IPS-15b (cell line): ENCODE results near the gene RO60.

ENCODE experiments used
- H3K27me3 ChIP-seq: one replicate; pipeline ENCODE4 v1.6.1; 2013; ENCODE audit warnings: low read length; ENCODE audit not compliant: control insufficient read depth, insufficient read depth
- H3K36me3 ChIP-seq: one replicate; pipeline ENCODE4 v1.6.1; 2013; ENCODE audit warnings: low read length; ENCODE audit not compliant: control insufficient read depth, insufficient read depth
- H3K4me1 ChIP-seq: one replicate; pipeline ENCODE4 v1.6.1; 2013; ENCODE audit warnings: mild to moderate bottlenecking, low read length; ENCODE audit not compliant: control insufficient read depth, insufficient read depth
- H3K4me3 ChIP-seq: one replicate; pipeline ENCODE4 v1.5.1; 2013; ENCODE audit warnings: low read depth, low read length
- H3K9ac ChIP-seq: one replicate; pipeline ENCODE4 v1.6.1; 2013; ENCODE audit warnings: low read depth, mild to moderate bottlenecking, low read length
- H3K9me3 ChIP-seq: one replicate; pipeline ENCODE4 v1.6.1; 2013; ENCODE audit warnings: mild to moderate bottlenecking, low read length; ENCODE audit not compliant: control insufficient read depth, insufficient read depth

Gene RO60

DNA sequence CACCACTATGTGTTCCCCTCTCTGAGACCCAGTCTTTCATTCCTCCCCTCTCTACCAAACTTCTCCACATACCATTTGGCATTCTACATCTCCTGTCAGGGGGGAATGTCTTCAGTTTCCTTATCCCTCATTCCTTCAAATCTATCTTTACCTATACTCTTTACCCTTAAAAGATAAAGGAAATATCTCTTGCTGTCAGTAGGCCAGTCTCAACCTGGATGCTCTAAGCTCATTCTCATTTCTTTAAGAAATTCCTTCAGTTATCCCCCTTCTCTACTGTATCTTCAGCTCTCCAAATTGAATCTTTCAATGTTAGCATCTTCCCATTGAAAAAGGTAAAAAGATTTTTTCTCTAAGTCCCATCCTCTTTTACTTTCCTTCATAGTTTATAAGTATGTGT, 6.5 kb downstream of the RO60 start:
- no peak overlapping the region for H3K4me3 ChIP-seq
- H3K27me3 ChIP-seq: no peaks in the 10 kb centered on the region
- no peaks in the 10 kb centered on the region for H3K9me3 ChIP-seq
- H3K4me1 ChIP-seq: no peaks in the 10 kb centered on the region
- no peaks in the 10 kb centered on the region for H3K36me3 ChIP-seq
- H3K9ac ChIP-seq: no peak overlapping the region

DNA sequence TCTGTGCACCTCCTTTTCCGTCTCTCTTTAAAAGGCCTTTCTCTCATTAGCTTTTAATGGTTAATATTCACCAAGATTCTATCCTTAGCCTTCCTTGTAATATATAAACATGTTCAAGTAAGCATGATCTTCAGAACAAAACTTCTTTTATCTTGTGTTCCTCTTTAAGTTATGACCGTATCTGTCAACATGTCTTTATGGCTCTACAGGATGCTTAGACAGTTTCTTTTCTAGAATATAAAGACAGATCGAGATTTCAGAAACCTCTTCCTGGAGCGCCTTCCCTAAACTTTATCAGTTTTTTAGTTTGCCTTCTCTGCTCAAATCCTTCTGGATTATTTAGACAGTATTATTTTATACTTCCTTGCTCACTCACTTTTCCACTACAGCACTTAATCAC, 7.2 kb downstream of the RO60 start:
- H3K9me3 ChIP-seq: no peaks in the 10 kb centered on the region
- H3K9ac ChIP-seq: no peak overlapping the region
- no peaks in the 10 kb centered on the region for H3K36me3 ChIP-seq
- H3K27me3 ChIP-seq: no peaks in the 10 kb centered on the region
- no peak overlapping the region for H3K4me3 ChIP-seq
- no peaks in the 10 kb centered on the region for H3K4me1 ChIP-seq

DNA sequence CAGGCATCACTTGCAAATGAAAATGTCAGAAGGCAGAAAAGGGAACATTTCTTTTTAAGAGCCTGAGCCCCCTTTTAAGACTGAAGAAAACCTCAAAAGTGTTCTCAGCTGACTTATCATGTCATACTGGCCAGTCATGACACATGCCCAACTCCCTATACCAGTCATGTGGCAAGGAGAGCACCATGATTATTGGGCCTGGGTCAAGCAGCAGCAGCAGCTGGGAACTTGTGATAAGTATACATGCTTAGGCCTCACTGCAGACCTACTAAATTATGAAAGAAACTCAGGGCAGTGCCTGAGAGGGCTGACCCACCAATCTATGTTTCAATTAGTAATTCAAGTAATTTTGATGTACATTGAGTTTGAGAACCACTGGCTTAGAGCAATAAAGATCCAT, 8.6 kb downstream of the RO60 start:
- H3K27me3 ChIP-seq: no peaks in the 10 kb centered on the region

DNA sequence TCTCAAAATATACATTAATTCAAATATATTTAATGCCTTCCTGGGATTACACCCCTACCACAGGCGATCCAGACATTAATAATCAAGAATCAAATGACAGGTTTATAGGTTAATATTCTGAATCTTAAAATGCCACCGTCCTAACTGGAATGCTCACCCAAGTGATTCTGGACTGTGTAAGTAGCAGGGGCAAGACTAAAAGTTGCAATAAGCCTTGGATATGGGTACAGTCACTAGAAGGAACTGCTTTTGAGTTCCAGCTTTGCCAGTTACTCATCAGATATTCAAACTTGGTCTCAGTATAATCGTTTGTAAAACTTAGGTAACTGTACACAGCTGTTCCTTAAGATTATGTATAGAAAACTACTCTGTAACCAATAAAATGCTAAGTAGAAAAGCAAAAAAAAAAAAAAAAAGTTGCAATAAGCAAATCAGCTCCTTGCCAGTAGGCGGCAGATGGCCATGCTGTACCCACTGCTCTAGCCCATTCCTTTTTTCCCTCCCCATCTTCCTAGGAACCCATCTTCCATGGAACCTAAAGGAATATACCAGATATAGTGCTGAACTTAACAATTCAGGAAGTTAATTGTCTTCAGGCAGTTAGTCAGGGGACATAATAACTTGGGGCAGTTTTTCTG, 10.5 kb downstream of the RO60 start:
- no peak overlapping the region for H3K4me3 ChIP-seq
- no peaks in the 10 kb centered on the region for H3K4me1 ChIP-seq

More for the DNA sequence above, 8.6 kb downstream of the RO60 start:
- no peak overlapping the region for H3K9ac ChIP-seq
- no peaks in the 10 kb centered on the region for H3K9me3 ChIP-seq
- no peaks in the 10 kb centered on the region for H3K4me1 ChIP-seq
- H3K4me3 ChIP-seq: no peak overlapping the region
- no peaks in the 10 kb centered on the region for H3K36me3 ChIP-seq

DNA sequence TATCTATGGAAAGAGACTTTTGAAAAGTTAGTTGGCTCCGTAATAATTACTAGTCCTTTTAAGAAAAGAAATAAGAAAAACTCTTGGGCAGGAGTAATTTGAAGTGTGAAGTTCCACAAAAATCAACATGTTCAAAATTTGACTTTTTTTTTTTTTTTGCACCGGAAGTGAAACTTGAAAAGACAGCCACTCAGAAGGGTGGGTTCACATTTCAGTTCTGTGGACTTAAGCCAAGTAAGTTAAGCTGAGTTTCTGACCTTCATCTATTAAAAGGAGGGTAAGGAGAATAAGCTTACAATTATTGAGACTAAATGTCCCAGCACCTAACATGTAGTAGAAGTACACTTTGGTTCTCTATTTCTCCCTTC, 11.0 kb downstream of the RO60 start:
- no peaks in the 10 kb centered on the region for H3K36me3 ChIP-seq
- no peak overlapping the region for H3K9ac ChIP-seq
- H3K4me3 ChIP-seq: no peak overlapping the region

More for the DNA sequence above, 10.5 kb downstream of the RO60 start:
- Histone ChIP-seq H3K9ac (no peak overlapping the region), H3K36me3 (no peaks in the 10 kb centered on the region), H3K27me3 (no peaks in the 10 kb centered on the region), H3K9me3 (no peaks in the 10 kb centered on the region)

DNA sequence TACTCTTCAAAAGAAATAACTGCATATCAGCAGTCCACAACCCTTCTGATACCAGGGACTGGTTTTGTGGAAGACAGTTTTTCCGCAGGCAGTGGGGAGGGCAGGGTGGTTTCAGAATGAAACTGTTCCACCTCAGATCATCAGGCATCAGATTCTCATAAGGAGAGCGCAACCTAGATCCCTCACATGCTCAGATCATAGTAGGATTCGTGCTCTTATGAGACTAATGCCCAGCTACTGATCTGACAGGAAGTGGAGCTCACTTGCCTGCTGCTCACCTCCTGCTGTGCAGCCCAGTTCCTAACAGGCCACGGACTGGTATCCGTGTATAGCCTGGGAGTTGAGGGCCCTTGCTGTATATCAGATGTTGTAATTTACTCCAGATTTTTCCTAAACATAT, 11.5 kb downstream of the RO60 start:
- H3K4me3 ChIP-seq: no peak overlapping the region
- no peaks in the 10 kb centered on the region for H3K27me3 ChIP-seq
- no peaks in the 10 kb centered on the region for H3K9me3 ChIP-seq
- H3K36me3 ChIP-seq: no peaks in the 10 kb centered on the region
- no peaks in the 10 kb centered on the region for H3K4me1 ChIP-seq
- H3K9ac ChIP-seq: no peak overlapping the region

More for the DNA sequence above, 11.0 kb downstream of the RO60 start:
- H3K9me3 ChIP-seq: no peaks in the 10 kb centered on the region
- no peaks in the 10 kb centered on the region for H3K4me1 ChIP-seq
- H3K27me3 ChIP-seq: no peaks in the 10 kb centered on the region

DNA sequence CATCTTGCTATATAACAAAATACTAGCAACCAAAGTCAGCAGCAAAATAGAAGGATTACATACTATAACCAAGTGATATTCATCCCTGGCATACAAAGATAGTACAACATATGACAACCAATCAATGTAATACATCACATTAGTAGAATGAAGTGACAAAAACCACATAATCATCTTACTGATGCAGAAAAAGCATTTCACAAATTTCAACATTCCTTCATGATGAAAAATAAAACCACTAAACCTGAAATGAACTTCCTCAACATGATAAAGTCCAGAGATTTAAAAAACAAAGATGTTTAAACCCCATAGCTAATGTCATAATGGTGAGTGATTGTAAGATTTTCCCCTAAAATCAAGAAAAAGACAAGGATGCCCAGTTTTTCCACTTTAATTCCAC, 18.6 kb downstream of the RO60 start:
- Histone ChIP-seq H3K9me3 (no peaks in the 10 kb centered on the region), H3K4me3 (no peak overlapping the region), H3K9ac (no peak overlapping the region), H3K4me1 (no peaks in the 10 kb centered on the region), H3K36me3 (peaks cover 9% of the 10 kb centered on the region), H3K27me3 (no peaks in the 10 kb centered on the region)

DNA sequence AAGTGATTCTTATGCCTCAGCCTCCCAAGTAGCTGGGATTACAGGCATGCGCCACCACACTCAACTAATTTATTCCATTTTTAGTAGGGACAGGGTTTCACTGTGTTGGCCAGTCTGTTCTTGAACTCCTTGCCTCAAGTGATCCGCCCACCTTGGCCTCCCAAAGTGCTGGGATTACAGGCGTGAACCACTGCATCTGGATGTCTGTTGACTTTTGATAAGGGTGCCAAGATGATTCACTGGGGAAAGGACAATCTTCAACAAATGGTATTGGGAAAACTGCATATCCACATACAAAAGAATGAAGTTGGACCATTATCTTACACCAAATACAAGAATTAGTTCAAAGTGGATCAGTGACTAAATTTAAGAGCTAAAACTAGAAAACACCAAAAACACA, 19.8 kb downstream of the RO60 start:
- H3K4me3 ChIP-seq: no peak overlapping the region

DNA sequence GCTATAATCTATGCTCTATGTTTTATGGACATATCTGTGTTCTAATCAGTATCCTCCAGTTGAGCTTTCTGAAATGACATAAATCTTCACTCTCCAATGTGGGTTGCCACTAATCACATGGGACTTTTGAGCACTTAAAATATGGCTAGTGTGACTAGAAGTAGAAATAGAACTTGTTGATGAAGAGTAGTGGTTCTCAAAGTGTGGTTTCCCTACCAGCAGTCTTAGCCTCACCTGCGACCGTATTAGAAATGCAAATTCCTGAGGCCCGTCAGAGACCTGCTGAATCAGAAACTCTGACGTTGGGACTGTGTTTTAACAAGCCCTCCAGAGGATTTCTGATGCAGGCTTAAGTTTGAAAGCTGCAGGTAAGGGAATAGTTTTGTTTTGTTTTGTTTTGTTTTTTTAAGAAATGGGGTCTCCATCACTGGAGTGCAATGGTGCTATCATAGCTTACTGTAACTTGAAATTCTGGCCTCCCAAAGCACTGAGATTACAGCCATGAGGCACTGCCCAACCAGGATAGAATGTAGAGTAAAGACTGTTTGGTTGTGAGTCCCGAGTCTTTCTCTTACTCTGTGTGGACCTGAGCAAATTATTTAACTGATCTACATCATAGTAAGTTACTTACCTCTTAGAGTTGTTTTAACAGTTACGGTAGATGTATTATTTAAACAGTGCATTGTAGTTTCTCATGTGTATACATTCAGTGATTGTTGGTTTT, 24.1 kb downstream of the RO60 start:
- H3K4me1 ChIP-seq: no peaks in the 10 kb centered on the region
- H3K4me3 ChIP-seq: no peak overlapping the region
- peaks cover 9% of the 10 kb centered on the region for H3K36me3 ChIP-seq
- no peaks in the 10 kb centered on the region for H3K27me3 ChIP-seq
- no peak overlapping the region for H3K9ac ChIP-seq
- H3K9me3 ChIP-seq: no peaks in the 10 kb centered on the region

More for the DNA sequence above, 19.8 kb downstream of the RO60 start:
- peaks cover 12% of the 10 kb centered on the region for H3K36me3 ChIP-seq
- H3K9ac ChIP-seq: no peak overlapping the region
- no peaks in the 10 kb centered on the region for H3K4me1 ChIP-seq
- no peaks in the 10 kb centered on the region for H3K27me3 ChIP-seq
- H3K9me3 ChIP-seq: no peaks in the 10 kb centered on the region

DNA sequence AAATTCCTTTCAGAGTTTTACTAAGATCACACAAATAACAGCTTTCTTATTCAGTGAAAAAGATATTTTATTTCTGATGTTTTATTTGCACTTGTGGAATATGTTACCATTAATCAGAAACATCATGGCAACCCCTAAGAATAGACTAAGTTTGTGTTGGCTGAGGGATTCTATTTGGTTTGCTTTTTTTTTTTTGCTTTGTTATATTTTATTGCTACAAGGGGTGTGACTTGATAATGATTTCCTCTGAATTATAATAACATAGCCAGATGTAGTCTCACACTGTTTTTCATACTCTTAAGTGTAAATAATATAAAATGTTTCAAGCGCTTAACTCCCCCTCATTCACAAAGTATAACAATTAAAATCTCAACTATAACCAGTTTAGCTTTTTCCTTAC, 25.9 kb downstream of the RO60 start:
- Histone ChIP-seq H3K9ac (no peak overlapping the region), H3K27me3 (no peaks in the 10 kb centered on the region), H3K4me3 (no peak overlapping the region), H3K9me3 (no peaks in the 10 kb centered on the region), H3K4me1 (no peaks in the 10 kb centered on the region), H3K36me3 (peaks cover 9% of the 10 kb centered on the region)

DNA sequence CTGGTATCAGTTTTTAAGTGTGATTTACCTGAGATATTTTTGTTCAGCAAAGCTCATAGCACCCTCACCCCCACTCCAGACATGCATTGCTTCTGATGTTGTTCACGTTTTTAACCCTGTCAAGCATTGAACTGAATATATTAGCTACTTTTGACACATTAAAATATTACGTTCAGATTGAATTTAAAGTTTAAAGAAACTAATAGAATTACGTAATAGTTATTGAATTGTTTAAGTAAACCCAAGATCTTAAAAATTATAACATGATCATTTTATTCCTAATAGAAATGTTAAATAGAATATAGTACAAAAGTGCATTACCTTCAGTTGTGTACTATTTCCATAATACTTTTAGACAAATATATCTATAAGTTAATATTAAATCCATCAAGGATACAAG, 26.9 kb downstream of the RO60 start:
- peaks cover 9% of the 10 kb centered on the region for H3K36me3 ChIP-seq
- no peaks in the 10 kb centered on the region for H3K9me3 ChIP-seq
- H3K4me1 ChIP-seq: no peaks in the 10 kb centered on the region
- no peak overlapping the region for H3K9ac ChIP-seq
- H3K27me3 ChIP-seq: no peaks in the 10 kb centered on the region
- H3K4me3 ChIP-seq: no peak overlapping the region

DNA sequence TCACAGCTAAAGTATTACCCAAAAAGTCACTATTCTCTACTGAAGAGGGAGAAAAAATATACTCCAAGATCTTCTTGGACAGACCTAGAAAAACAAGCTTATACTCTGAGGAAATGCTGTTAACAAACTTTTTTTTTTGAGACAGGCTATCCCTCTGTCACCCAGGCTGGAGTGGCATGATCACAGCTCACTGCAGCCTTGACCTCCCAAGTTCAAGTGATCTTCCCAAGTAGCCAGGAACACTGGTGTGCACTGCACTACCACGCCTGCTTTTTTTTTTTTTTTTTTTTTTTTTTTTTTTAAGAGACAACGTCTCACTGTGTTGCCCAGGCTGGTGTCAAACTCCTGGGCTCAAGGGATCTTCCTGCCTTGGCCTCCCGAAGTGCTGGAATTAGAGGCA, 28.5 kb downstream of the RO60 start:
- no peaks in the 10 kb centered on the region for H3K27me3 ChIP-seq

More for the DNA sequence above, 28.5 kb downstream of the RO60 start:
- Histone ChIP-seq H3K36me3 (peaks cover 9% of the 10 kb centered on the region), H3K4me1 (no peaks in the 10 kb centered on the region), H3K9ac (no peak overlapping the region), H3K9me3 (no peaks in the 10 kb centered on the region), H3K4me3 (no peak overlapping the region)
